GM12892 (cell line): Measurements from ENCODE around the gene CAPN12.

ENCODE experiments used
- POLR2A ChIP-seq: IDR thresholded peaks from 2 replicates; pipeline ENCODE4 v1.6.1; 2011; ENCODE audit warnings: low read depth, low read length, control low read depth
- POLR2AphosphoS5 ChIP-seq: IDR thresholded peaks from 2 replicates; pipeline ENCODE4 v1.6.1; 2011; ENCODE audit warnings: low read depth, low read length, control low read depth
- TAF1 ChIP-seq: IDR thresholded peaks from 2 replicates; pipeline ENCODE4 v1.6.1; 2011; ENCODE audit warnings: low read depth, mild to moderate bottlenecking, control low read depth, low read length, borderline replicate concordance

DNA sequence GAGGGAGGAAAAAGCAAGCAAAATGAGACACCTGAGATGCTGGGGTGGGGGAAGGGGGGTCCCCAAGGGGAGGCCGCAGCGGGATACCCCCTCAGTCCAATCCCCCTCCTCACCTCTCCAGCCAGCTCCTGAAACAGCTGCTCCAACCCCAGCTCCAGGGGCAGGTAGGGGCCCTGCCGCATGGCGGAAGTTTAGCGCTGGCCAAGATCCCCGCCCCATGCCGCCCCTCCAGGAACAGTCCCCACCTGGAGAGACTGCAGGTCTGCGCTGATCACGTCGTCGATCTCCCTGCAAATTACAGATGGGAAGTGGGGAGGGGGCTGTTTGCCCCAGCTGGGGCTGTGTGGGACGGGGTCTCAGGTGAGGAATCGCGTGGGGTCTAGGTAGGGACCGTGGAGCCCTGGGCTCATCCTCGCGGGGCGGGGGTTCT, 9.0 kb downstream of the CAPN12 start:
- TF ChIP-seq TAF1 (no peak), POLR2A (no peak), POLR2AphosphoS5 (no peak)
